ENCODE data around the gene MYO15B. TPM values are rescaled to one million over a fixed set of nuclear protein-coding genes. Genes with fewer than 3 reads are reported as not detected.

Gene MYO15B
- total and polyA plus RNA-seq, 2 of the 13 experiments (the other 11 are each of a cell fraction or from before 2014, with no cell fraction given), result 2.8 to 8.1 TPM

GRCh38 chr17:75576661-75577060, 10.9 kb upstream of the MYO15B start (continued):
- no peak for TF ChIP-seq MLLT10 (CRISPR knock-in tag; IDR thresholded peaks at IDR 0.05)
- TF ChIP-seq MAFK (conservative IDR thresholded peaks at IDR 0.05 in 1 of 2, IDR thresholded peaks at IDR 0.05 in 1 of 2; ENCODE audit: low read length in 2 of 2), result 0 out of 4 replicates have a peak, but pooled peaks of 1 of the 2 experiments have one; percentile 3
- no peak for TF ChIP-seq ZNF441 (CRISPR knock-in tag; IDR thresholded peaks at IDR 0.05; ENCODE audit: borderline replicate concordance)
- no peak for TF ChIP-seq ZNF546 (CRISPR knock-in tag; conservative IDR thresholded peaks at IDR 0.05)
- TF ChIP-seq FLYWCH1 (CRISPR knock-in tag; IDR thresholded peaks at IDR 0.05), result no peak
- TF ChIP-seq ISL2 (CRISPR knock-in tag; IDR thresholded peaks at IDR 0.05), result peak; percentile 71; the same call in 1 of the 2 replicates
- no peak for TF ChIP-seq ZNF136 (CRISPR knock-in tag; IDR thresholded peaks at IDR 0.05; ENCODE audit: low read depth)
- TF ChIP-seq ZNF678 (CRISPR knock-in tag; IDR thresholded peaks at IDR 0.05), result no peak
- no peak for TF ChIP-seq SMAD9 (CRISPR knock-in tag; IDR thresholded peaks at IDR 0.05)
- no peak for TF ChIP-seq GTF3A (CRISPR knock-in tag; conservative IDR thresholded peaks at IDR 0.05)
- TF ChIP-seq CCDC6 (CRISPR knock-in tag; IDR thresholded peaks at IDR 0.05), result no peak
- TF ChIP-seq ZNF530 (CRISPR knock-in tag; IDR thresholded peaks at IDR 0.05; ENCODE audit: low read depth), result no peak
- no peak for TF ChIP-seq TIGD3 (CRISPR knock-in tag; IDR thresholded peaks at IDR 0.05; ENCODE audit: borderline replicate concordance)
- no peak for TF ChIP-seq TRIM22 (IDR thresholded peaks at IDR 0.05)
- no peak for TF ChIP-seq ZNF224 (CRISPR knock-in tag; IDR thresholded peaks at IDR 0.05)
- TF ChIP-seq MED1 (CRISPR knock-in tag; IDR thresholded peaks at IDR 0.05), result peak; percentile 76
- no peak for TF ChIP-seq NPAS2 (CRISPR knock-in tag; IDR thresholded peaks at IDR 0.05; ENCODE audit: borderline replicate concordance)
- TF ChIP-seq JARID2 (CRISPR knock-in tag; IDR thresholded peaks at IDR 0.05; ENCODE audit: insufficient replicate concordance), result no peak
- 0 out of 2 replicates have a peak, but pooled peaks have one; percentile 44 for TF ChIP-seq CBX5 (CRISPR knock-in tag; IDR thresholded peaks at IDR 0.05; ENCODE audit: borderline replicate concordance)
- peak; percentile 68 for TF ChIP-seq TEAD3 (CRISPR knock-in tag; optimal IDR thresholded peaks at IDR 0.05; ENCODE audit: borderline replicate concordance)
- TF ChIP-seq HOXA3 (CRISPR knock-in tag; IDR thresholded peaks at IDR 0.05), result peak; percentile 45; the same call in 1 of the 2 replicates
- TF ChIP-seq SIX4 (CRISPR knock-in tag; IDR thresholded peaks at IDR 0.05), result no peak
- no peak for TF ChIP-seq SUZ12 (IDR thresholded peaks at IDR 0.05; ENCODE audit: low read depth, low read length)
- TF ChIP-seq MYNN (CRISPR knock-in tag; IDR thresholded peaks at IDR 0.05; ENCODE audit: low read depth), result no peak
- TF ChIP-seq HDAC6 (IDR thresholded peaks at IDR 0.05; ENCODE audit: low read depth, low read length), result no peak
- TF ChIP-seq RNF2 (conservative IDR thresholded peaks at IDR 0.05; ENCODE audit: low read depth), result 0 out of 2 replicates have a peak, but pooled peaks have one; percentile 32
- TF ChIP-seq NFRKB (IDR thresholded peaks at IDR 0.05), result no peak
- no peak for TF ChIP-seq ZNF567 (CRISPR knock-in tag; IDR thresholded peaks at IDR 0.05; ENCODE audit: borderline replicate concordance)
- TF ChIP-seq SALL1 (CRISPR knock-in tag; IDR thresholded peaks at IDR 0.05), result peak; percentile 81
- no peak for TF ChIP-seq SP140L (CRISPR knock-in tag; IDR thresholded peaks at IDR 0.05; ENCODE audit: borderline replicate concordance)
- no peak for TF ChIP-seq ZNF800 (CRISPR knock-in tag; IDR thresholded peaks at IDR 0.05)

All from HepG2 (cell line).